PC-3 (cell line): Measurements from ENCODE around the gene RMP24.
A peak's percentile ranks its signal among the peaks of the same experiment; 100 is the strongest.

Experiments used
- ATAC-seq: fragments of 200-7000 bp; cut with Tn5 transposase; 2 replicates; pipeline ENCODE4 v1.9.1; 2020; ENCODE audit warnings: mild to moderate bottlenecking, moderate library complexity
- BruUV-seq: library from RNA; stranded (reverse); fragments of 400-500 nt; replicated peaks from 2 replicates; lab custom pipeline; 2021; lab: Mats Ljungman, UMichigan
- CTCF ChIA-PET: fragments of 300-600 bp; sonication (Branson Sonifier 250); formaldehyde crosslinking; loops from one replicate; lab custom pipeline; 2022; ENCODE audit warnings: antibody characterized with exemption; lab: Charles Lee
- POLR2A ChIA-PET: fragments of 300-600 bp; sonication (Branson Sonifier 250); formaldehyde crosslinking; loops from one replicate; lab custom pipeline; 2022; ENCODE audit warnings: antibody characterized with exemption; ENCODE audit not compliant: unreplicated experiment; lab: Charles Lee
- DNase-seq: peaks from one replicate; pipeline ENCODE4 v3.0.0-alpha.2; 2015
- H2AFZ ChIP-seq: fragments of 300-600 bp; sonication (generic); 2 replicates; pipeline ENCODE4 v1.6.0; 2016; ENCODE audit warnings: antibody characterized with exemption, low read length
- H3F3A ChIP-seq: fragments of 300-600 bp; sonication (generic); one replicate; pipeline ENCODE4 v1.6.0; 2017; ENCODE audit warnings: antibody characterized with exemption, low read length, control low read depth, mild to moderate bottlenecking; ENCODE audit not compliant: unreplicated experiment
- H3K27ac ChIP-seq: fragments of 300-600 bp; sonication (generic); 2 replicates; pipeline ENCODE4 v1.5.1; 2016; ENCODE audit warnings: mild to moderate bottlenecking, low read length
- H3K27me3 ChIP-seq: fragments of 300-600 bp; sonication (generic); 2 replicates; pipeline ENCODE4 v1.6.1; 2016; ENCODE audit warnings: low read length, mixed read lengths
- H3K36me3 ChIP-seq: fragments of 300-600 bp; sonication (generic); 2 replicates; pipeline ENCODE4 v1.6.1; 2016; ENCODE audit warnings: low read depth, mixed run types, low read length, mixed read lengths
- H3K4me1 ChIP-seq: fragments of 300-600 bp; sonication (generic); 2 replicates; pipeline ENCODE4 v1.5.1; 2016; ENCODE audit warnings: low read length; ENCODE audit not compliant: insufficient read depth
- H3K4me2 ChIP-seq: fragments of 300-600 bp; sonication (generic); 2 replicates; pipeline ENCODE4 v1.6.0; 2016; ENCODE audit warnings: low read length
- H3K4me3 ChIP-seq: fragments of 300-600 bp; sonication (generic); 2 replicates; pipeline ENCODE4 v1.5.1; 2016; ENCODE audit warnings: mild to moderate bottlenecking, low read length, mixed read lengths
- H3K79me2 ChIP-seq: fragments of 300-600 bp; sonication (generic); 2 replicates; pipeline ENCODE4 v1.6.1; 2017; ENCODE audit warnings: low read length, mixed read lengths
- H3K9ac ChIP-seq: fragments of 300-600 bp; sonication (generic); 2 replicates; pipeline ENCODE4 v1.6.0; 2016; ENCODE audit warnings: mild to moderate bottlenecking, low read length
- H3K9me2 ChIP-seq: fragments of 300-600 bp; sonication (generic); replicated peaks from 2 replicates; pipeline ENCODE4 v1.6.1; 2016; ENCODE audit warnings: mixed run types, low read length, mixed read lengths
- H3K9me3 ChIP-seq: fragments of 300-600 bp; sonication (generic); 2 replicates; pipeline ENCODE4 v1.6.1; 2016; ENCODE audit warnings: low read length, mixed read lengths
- H4K20me1 ChIP-seq: fragments of 300-600 bp; sonication (generic); 2 replicates; pipeline ENCODE4 v1.6.1; 2016; ENCODE audit warnings: low read length, mixed read lengths
- CTCF ChIP-seq: fragments of 300-600 bp; sonication (generic); conservative IDR thresholded peaks from 2 replicates; pipeline ENCODE4 v1.5.1; 2017; ENCODE audit warnings: antibody characterized with exemption, low read depth, mild to moderate bottlenecking, low read length
- EZH2 ChIP-seq: fragments of 300-600 bp; sonication (generic); IDR thresholded peaks from one replicate; pipeline ENCODE4 v1.6.1; 2017; ENCODE audit warnings: antibody characterized with exemption, mild to moderate bottlenecking, low read length; ENCODE audit not compliant: unreplicated experiment
- EZH2phosphoT487 ChIP-seq: fragments of 300-600 bp; sonication (generic); IDR thresholded peaks from 2 replicates; pipeline ENCODE4 v1.6.1; 2018; ENCODE audit warnings: mild to moderate bottlenecking, antibody characterized with exemption, low read length, borderline replicate concordance
- intact Hi-C: fragments of 100-400 bp; cut with micrococcal nuclease; formaldehyde crosslinking; loops from 2 replicates; pipeline ENCODE4 v1.9.0; 2023

RMP24 gene

GRCh38 chr18:35948080-35948479, 24.4 kb upstream of the RMP24 start:
- Histone ChIP-seq H3K36me3 (no peaks in the 10 kb centered on the region; the same call in 1 of the 2 replicates), H3K9me3 (no peaks in the 10 kb centered on the region), H3K27me3 (no peaks in the 10 kb centered on the region), H3K9me2 (no peaks in the 10 kb centered on the region), H3F3A (no peaks in the 10 kb centered on the region), H4K20me1 (no peaks in the 10 kb centered on the region), H3K4me2 (no peak overlapping the region), H3K4me1 (no peaks in the 10 kb centered on the region), H3K9ac (no peak overlapping the region), H3K4me3 (no peak overlapping the region), H2AFZ (no peak overlapping the region), H3K27ac (no peak overlapping the region), H3K79me2 (no peaks in the 10 kb centered on the region)
- DNase-seq (no peak), ATAC-seq (no peak)
- no TSS peak for BruUV-seq
- ChIA-PET CTCF (no interaction called here), POLR2A (no interaction called here)
- intact Hi-C loops, result no loop called here
- no peak for TF ChIP-seq EZH2phosphoT487
- no peak for TF ChIP-seq CTCF
- no peak for TF ChIP-seq EZH2

- Histone ChIP-seq H3K36me3 (no peaks in the 10 kb centered on the region; the same call in 1 of the 2 replicates), H4K20me1 (no peaks in the 10 kb centered on the region), H3K9me3 (no peaks in the 10 kb centered on the region), H3K27ac (no peak overlapping the region), H3K4me2 (no peak overlapping the region), H3F3A (no peaks in the 10 kb centered on the region), H3K9me2 (no peaks in the 10 kb centered on the region), H3K27me3 (no peaks in the 10 kb centered on the region), H3K9ac (no peak overlapping the region), H2AFZ (no peak overlapping the region), H3K4me1 (no peaks in the 10 kb centered on the region), H3K4me3 (no peak overlapping the region), H3K79me2 (no peaks in the 10 kb centered on the region)
- TF ChIP-seq CTCF (no peak), EZH2 (no peak), EZH2phosphoT487 (no peak)
- intact Hi-C loops, result no loop called here
- CTCF ChIA-PET, result no interaction called here
- POLR2A ChIA-PET, result no interaction called here
- no TSS peak for BruUV-seq
- no peak for DNase-seq
- no peak for ATAC-seq
These were observed 23.4 kb upstream of the RMP24 start for GRCh38 chr18:35949090-35949489.

GRCh38 chr18:35949903-35950627, 22.4 kb upstream of the RMP24 start:
- no peaks in the 10 kb centered on the region for H3K9me2 ChIP-seq
- H3F3A ChIP-seq, result no peaks in the 10 kb centered on the region
- H3K36me3 ChIP-seq, result no peaks in the 10 kb centered on the region; the same call in 1 of the 2 replicates
- ATAC-seq (peak; percentile 37; the same call in 1 of the 2 replicates), DNase-seq (peak; percentile 41)
- TF ChIP-seq EZH2 (no peak), CTCF (peak; percentile 63), EZH2phosphoT487 (no peak)
- no peaks in the 10 kb centered on the region for H3K27me3 ChIP-seq
- H3K79me2 ChIP-seq, result no peaks in the 10 kb centered on the region
- no peak overlapping the region for H3K9ac ChIP-seq
- H3K4me1 ChIP-seq, result no peaks in the 10 kb centered on the region
- no TSS peak for BruUV-seq
- ChIA-PET POLR2A (no interaction called here), CTCF (interaction anchor here (0.8 kb wide), 1 partner anchor 194 kb away, joined by 3 read pairs; no protein-coding TSS in a partner anchor)
- no peaks in the 10 kb centered on the region for H4K20me1 ChIP-seq
- peak overlapping the region; percentile 48; the same call in 1 of the 2 replicates for H3K4me3 ChIP-seq
- intact Hi-C loops, result loop anchor here (1.0 kb wide), 2 partner anchors 33 to 194 kb away; no protein-coding TSS in a partner anchor
- peak overlapping the region; percentile 69 for H3K4me2 ChIP-seq
- H3K9me3 ChIP-seq, result no peaks in the 10 kb centered on the region
- no peak overlapping the region for H3K27ac ChIP-seq
- peak overlapping the region; percentile 64; the same call in 1 of the 2 replicates for H2AFZ ChIP-seq
